Measurements from ENCODE around the gene PIR.

The PIR gene

GRCh38 chrX:15499976-15500375 is 6.8 kb upstream of the PIR start:
- Histone ChIP-seq H3K9ac (ENCODE audit: insufficient read length) (no peak overlapping the region), H3K4me3 (no peak overlapping the region), H3K36me3 (ENCODE audit: insufficient read depth, low read length) (no peaks in the 10 kb centered on the region), H3K9me3 (ENCODE audit: low read depth, low read length) (no peaks in the 10 kb centered on the region), H3K27ac (no peak overlapping the region)
- DNase-seq (ENCODE audit: low read depth, low spot score), result no peak
- TF ChIP-seq POLR2AphosphoS5 (IDR thresholded peaks at IDR 0.05; ENCODE audit: borderline replicate concordance, low read depth, low read length), result no peak
- no peak for TF ChIP-seq FOXP2 (optimal IDR thresholded peaks at IDR 0.05; ENCODE audit: control extremely low read depth, extremely low read length, insufficient read depth)
- TF ChIP-seq EZH2 (IDR thresholded peaks at IDR 0.05), result no peak

GRCh38 chrX:15498741-15499140 is 5.6 kb upstream of the PIR start:
- Histone ChIP-seq H3K9ac (ENCODE audit: insufficient read length) (no peak overlapping the region), H3K9me3 (ENCODE audit: low read depth, low read length) (no peaks in the 10 kb centered on the region), H3K4me3 (no peak overlapping the region), H3K36me3 (ENCODE audit: insufficient read depth, low read length) (no peaks in the 10 kb centered on the region), H3K27ac (no peak overlapping the region)
- no peak for DNase-seq (ENCODE audit: low read depth, low spot score)
- TF ChIP-seq EZH2 (IDR thresholded peaks at IDR 0.05) (no peak), FOXP2 (optimal IDR thresholded peaks at IDR 0.05; ENCODE audit: control extremely low read depth, extremely low read length, insufficient read depth) (no peak), POLR2AphosphoS5 (IDR thresholded peaks at IDR 0.05; ENCODE audit: borderline replicate concordance, low read depth, low read length) (no peak)

DNA sequence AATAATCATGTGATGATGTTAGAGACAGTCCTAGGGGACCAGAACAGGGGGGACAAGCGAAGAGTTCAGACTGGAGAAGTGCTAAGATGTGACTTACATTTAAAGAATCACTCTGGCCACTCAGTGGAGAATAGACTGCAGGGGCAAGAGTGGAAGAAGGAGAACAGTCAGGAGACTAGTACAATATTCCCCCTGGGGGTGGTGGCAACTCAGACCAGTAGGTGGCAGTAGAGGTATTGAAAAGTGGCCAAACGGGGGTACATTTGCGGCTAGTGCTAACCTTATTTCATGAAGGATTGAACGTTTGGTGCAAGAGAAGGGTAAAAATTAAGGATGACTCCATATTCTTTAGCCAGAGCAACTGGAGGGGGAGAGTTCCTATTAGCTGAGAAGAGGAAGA is 4.7 kb upstream of the PIR start:
- Histone ChIP-seq H3K4me3 (no peak overlapping the region), H3K27ac (no peak overlapping the region), H3K36me3 (ENCODE audit: insufficient read depth, low read length) (no peaks in the 10 kb centered on the region), H3K9me3 (ENCODE audit: low read depth, low read length) (no peaks in the 10 kb centered on the region), H3K9ac (ENCODE audit: insufficient read length) (no peak overlapping the region)
- TF ChIP-seq POLR2AphosphoS5 (IDR thresholded peaks at IDR 0.05; ENCODE audit: borderline replicate concordance, low read depth, low read length) (no peak), FOXP2 (optimal IDR thresholded peaks at IDR 0.05; ENCODE audit: control extremely low read depth, extremely low read length, insufficient read depth) (no peak), EZH2 (IDR thresholded peaks at IDR 0.05) (no peak)
- DNase-seq (ENCODE audit: low read depth, low spot score), result no peak

DNA sequence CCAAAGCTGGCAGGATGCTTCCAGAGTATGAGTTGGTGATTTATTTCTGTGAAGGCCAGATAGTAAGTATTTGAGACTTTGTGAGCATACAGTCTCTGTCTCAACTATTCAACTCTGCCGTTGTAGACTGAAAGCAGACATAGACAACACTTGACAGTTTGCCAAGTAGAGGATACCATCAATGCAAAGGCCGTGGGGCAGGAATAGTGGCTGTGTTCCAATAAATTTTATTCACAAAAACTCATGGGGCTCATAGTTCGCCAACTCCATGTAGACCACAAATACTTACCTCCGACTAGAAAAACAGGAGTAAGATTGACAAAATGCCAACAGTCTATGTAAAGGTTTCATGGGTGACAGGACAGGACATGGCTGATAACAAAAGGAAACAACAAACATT is 3.7 kb upstream of the PIR start:
- no peaks in the 10 kb centered on the region for H3K9me3 ChIP-seq (ENCODE audit: low read depth, low read length)
- H3K9ac ChIP-seq (ENCODE audit: insufficient read length), result no peak overlapping the region
- H3K36me3 ChIP-seq (ENCODE audit: insufficient read depth, low read length), result no peaks in the 10 kb centered on the region
- H3K27ac ChIP-seq, result no peak overlapping the region
- DNase-seq (ENCODE audit: low read depth, low spot score), result no peak
- no peak for TF ChIP-seq POLR2AphosphoS5 (IDR thresholded peaks at IDR 0.05; ENCODE audit: borderline replicate concordance, low read depth, low read length)
- TF ChIP-seq EZH2 (IDR thresholded peaks at IDR 0.05), result no peak
- TF ChIP-seq FOXP2 (optimal IDR thresholded peaks at IDR 0.05; ENCODE audit: control extremely low read depth, extremely low read length, insufficient read depth), result no peak
- no peak overlapping the region for H3K4me3 ChIP-seq

DNA sequence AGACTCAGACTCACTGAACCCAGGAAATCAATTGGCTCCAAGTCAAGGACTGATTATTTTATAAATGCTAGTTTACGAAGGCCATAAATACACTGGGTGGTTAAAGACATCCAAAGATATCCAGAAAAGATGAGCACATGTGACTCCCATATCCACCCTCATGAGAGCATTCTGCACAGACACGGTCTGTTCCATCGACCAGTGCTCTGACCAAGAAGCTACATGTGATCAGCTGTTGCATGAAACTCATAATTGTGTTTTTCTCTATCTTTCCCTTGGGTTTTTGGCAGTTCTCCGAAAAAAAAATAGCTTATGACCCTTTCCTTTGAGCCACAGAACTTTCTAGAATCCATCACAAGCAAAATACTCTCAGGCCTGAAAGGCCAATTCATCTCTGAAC is 2.7 kb upstream of the PIR start:
- no peak overlapping the region for H3K9ac ChIP-seq (ENCODE audit: insufficient read length)
- H3K4me3 ChIP-seq, result no peak overlapping the region
- no peaks in the 10 kb centered on the region for H3K36me3 ChIP-seq (ENCODE audit: insufficient read depth, low read length)
- TF ChIP-seq POLR2AphosphoS5 (IDR thresholded peaks at IDR 0.05; ENCODE audit: borderline replicate concordance, low read depth, low read length), result no peak
- TF ChIP-seq FOXP2 (optimal IDR thresholded peaks at IDR 0.05; ENCODE audit: control extremely low read depth, extremely low read length, insufficient read depth), result no peak
- TF ChIP-seq EZH2 (IDR thresholded peaks at IDR 0.05), result no peak
- no peak for DNase-seq (ENCODE audit: low read depth, low spot score)
- no peak overlapping the region for H3K27ac ChIP-seq
- no peaks in the 10 kb centered on the region for H3K9me3 ChIP-seq (ENCODE audit: low read depth, low read length)

DNA sequence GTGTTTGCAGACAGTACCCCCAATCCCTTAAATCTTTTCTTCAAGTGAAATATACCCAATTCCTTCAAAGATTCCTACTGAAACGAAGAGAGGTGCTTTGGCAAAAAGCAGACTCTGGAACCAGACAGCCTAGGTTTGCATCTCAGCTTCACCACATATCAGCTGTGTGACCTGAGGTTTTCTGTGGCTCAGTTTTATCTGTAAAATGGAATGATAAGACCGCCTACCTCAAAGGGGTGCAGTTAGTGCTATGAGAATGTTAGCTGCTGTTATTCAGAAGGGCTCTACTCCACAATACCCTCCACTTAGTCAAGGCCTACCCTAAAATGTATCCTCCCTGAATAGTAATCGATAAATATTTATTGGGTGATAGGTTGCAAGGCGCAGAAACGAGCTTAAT is 664 bp downstream of the PIR start:
- no peak for DNase-seq (ENCODE audit: low read depth, low spot score)
- TF ChIP-seq FOXP2 (optimal IDR thresholded peaks at IDR 0.05; ENCODE audit: control extremely low read depth, extremely low read length, insufficient read depth), result no peak
- TF ChIP-seq POLR2AphosphoS5 (IDR thresholded peaks at IDR 0.05; ENCODE audit: borderline replicate concordance, low read depth, low read length), result no peak
- TF ChIP-seq EZH2 (IDR thresholded peaks at IDR 0.05), result no peak
- Histone ChIP-seq H3K4me3 (peak overlapping the region; percentile 59), H3K9ac (ENCODE audit: insufficient read length) (no peak overlapping the region), H3K36me3 (ENCODE audit: insufficient read depth, low read length) (no peaks in the 10 kb centered on the region), H3K9me3 (ENCODE audit: low read depth, low read length) (no peaks in the 10 kb centered on the region), H3K27ac (no peak overlapping the region)

DNA sequence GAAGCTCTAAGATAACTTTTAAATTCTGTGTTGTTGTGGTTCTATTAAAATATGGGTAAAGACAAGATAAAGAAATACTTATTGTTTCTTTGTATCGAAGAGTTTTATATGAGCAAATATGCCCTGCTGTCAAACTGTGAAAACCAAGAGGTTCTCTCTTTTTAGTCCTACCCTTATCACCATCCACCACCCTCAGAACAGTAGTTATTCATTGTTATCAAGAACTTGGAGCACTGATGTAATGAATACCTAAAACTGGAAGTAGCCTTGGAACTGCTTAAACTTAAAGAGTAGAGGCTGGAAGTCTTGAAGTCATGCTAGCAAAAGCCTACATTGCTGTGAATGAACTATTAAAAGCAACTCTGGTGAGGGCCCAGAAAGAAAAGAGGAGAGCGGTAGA is 9.2 kb downstream of the PIR start:
- no peak for DNase-seq (ENCODE audit: low read depth, low spot score)
- TF ChIP-seq EZH2 (IDR thresholded peaks at IDR 0.05) (no peak), POLR2AphosphoS5 (IDR thresholded peaks at IDR 0.05; ENCODE audit: borderline replicate concordance, low read depth, low read length) (no peak), FOXP2 (optimal IDR thresholded peaks at IDR 0.05; ENCODE audit: control extremely low read depth, extremely low read length, insufficient read depth) (no peak)
- Histone ChIP-seq H3K36me3 (ENCODE audit: insufficient read depth, low read length) (no peaks in the 10 kb centered on the region), H3K9ac (ENCODE audit: insufficient read length) (no peak overlapping the region), H3K9me3 (ENCODE audit: low read depth, low read length) (no peaks in the 10 kb centered on the region), H3K4me3 (no peak overlapping the region), H3K27ac (no peak overlapping the region)

DNA sequence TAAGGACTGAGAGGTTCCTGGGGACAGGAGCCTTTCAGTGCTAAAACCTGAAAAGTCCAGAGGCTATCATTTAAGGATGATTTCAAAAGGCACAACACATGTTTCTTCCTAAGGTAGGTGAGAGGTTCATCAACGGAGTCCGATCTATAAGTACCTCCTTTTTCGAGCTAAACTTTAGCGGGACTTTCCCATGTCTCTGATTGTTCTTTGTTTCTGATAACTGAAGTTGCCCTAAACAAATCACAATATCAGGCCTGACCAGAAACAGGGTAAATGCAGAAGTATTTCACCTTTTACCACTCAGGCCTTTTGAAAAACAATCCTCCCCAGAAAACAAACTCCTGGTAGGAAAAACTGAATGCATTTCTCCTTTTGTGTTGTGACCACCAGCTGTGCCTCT is 17.6 kb downstream of the PIR start:
- DNase-seq (ENCODE audit: low read depth, low spot score), result no peak
- Histone ChIP-seq H3K9ac (ENCODE audit: insufficient read length) (no peak overlapping the region), H3K36me3 (ENCODE audit: insufficient read depth, low read length) (no peaks in the 10 kb centered on the region), H3K4me3 (no peak overlapping the region), H3K9me3 (ENCODE audit: low read depth, low read length) (no peaks in the 10 kb centered on the region), H3K27ac (no peak overlapping the region)
- TF ChIP-seq EZH2 (IDR thresholded peaks at IDR 0.05) (no peak), FOXP2 (optimal IDR thresholded peaks at IDR 0.05; ENCODE audit: control extremely low read depth, extremely low read length, insufficient read depth) (no peak), POLR2AphosphoS5 (IDR thresholded peaks at IDR 0.05; ENCODE audit: borderline replicate concordance, low read depth, low read length) (no peak)

- no peak overlapping the region for H3K27ac ChIP-seq
- H3K4me3 ChIP-seq, result no peak overlapping the region
- DNase-seq (ENCODE audit: low read depth, low spot score), result no peak
- no peaks in the 10 kb centered on the region for H3K36me3 ChIP-seq (ENCODE audit: insufficient read depth, low read length)
- no peaks in the 10 kb centered on the region for H3K9me3 ChIP-seq (ENCODE audit: low read depth, low read length)
- TF ChIP-seq EZH2 (IDR thresholded peaks at IDR 0.05) (no peak), FOXP2 (optimal IDR thresholded peaks at IDR 0.05; ENCODE audit: control extremely low read depth, extremely low read length, insufficient read depth) (no peak), POLR2AphosphoS5 (IDR thresholded peaks at IDR 0.05; ENCODE audit: borderline replicate concordance, low read depth, low read length) (no peak)
- H3K9ac ChIP-seq (ENCODE audit: insufficient read length), result no peak overlapping the region
These were observed 18.1 kb downstream of the PIR start for GRCh38 chrX:15475021-15475420.
